Measurements from ENCODE around the gene FAR2. TPM values are rescaled to one million over a fixed set of nuclear protein-coding genes. Genes with fewer than 3 reads are reported as not detected.
"Not testable (repeated sequence)": the region's sequence is repeated elsewhere in the genome, so short reads cannot be mapped to it uniquely, and the experiment has no call there.

The FAR2 gene
- total RNA-seq, 1 donor from 2014 or later = 1.1 TPM

- DNase-seq (ENCODE audit: low spot score) (no peak), ATAC-seq (no peak)
These were observed 3.3 kb downstream of the FAR2 start for GRCh38 chr12:29152223-29152868.

- DNase-seq (ENCODE audit: low spot score) (no peak), ATAC-seq (no peak)
These were observed 4.0 kb downstream of the FAR2 start for GRCh38 chr12:29152981-29153630.

GRCh38 chr12:29155079-29155478 is 6.0 kb downstream of the FAR2 start:
- DNase-seq (ENCODE audit: low spot score) = no peak
- ATAC-seq = no peak

DNA sequence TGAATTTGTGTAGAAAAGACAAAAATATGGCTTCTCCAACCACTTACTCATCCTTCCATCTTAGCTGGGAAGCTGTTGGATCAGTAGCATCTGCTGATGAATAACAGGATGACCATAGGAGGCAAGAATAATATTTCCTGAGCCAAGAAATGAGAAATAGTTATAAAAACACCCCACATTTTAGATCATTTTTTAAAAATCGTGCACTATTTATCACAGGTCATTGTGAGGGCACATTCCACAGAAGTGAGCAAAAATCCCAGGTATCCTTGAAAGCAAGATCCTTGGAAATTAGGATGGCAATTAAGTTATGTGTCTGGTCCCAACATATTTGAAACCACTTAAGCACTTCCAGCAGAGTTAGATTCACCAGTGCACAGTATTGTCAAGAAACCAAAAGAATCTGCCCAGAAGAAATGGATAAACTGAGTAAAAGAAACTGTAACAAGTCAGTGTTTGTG is 8.4 kb downstream of the FAR2 start:
- DNase-seq (ENCODE audit: low spot score) (no peak), ATAC-seq (no peak)

GRCh38 chr12:29158115-29158763 is 9.2 kb downstream of the FAR2 start:
- DNase-seq (ENCODE audit: low spot score) (no peak), ATAC-seq (peak; percentile 18)

GRCh38 chr12:29159661-29160060 is 10.6 kb downstream of the FAR2 start:
- DNase-seq (ENCODE audit: low spot score) (no peak), ATAC-seq (no peak)

- no peak for DNase-seq (ENCODE audit: low spot score)
- no peak for ATAC-seq
These were observed 11.2 kb downstream of the FAR2 start for GRCh38 chr12:29160230-29160629.

- DNase-seq (ENCODE audit: low spot score) (no peak), ATAC-seq (no peak)
These were observed 14.1 kb downstream of the FAR2 start for GRCh38 chr12:29163146-29163545.

GRCh38 chr12:29164477-29165393 is 15.7 kb downstream of the FAR2 start:
- ATAC-seq = peak; percentile 49
- no peak for DNase-seq (ENCODE audit: low spot score)

GRCh38 chr12:29167445-29167844 is 18.4 kb downstream of the FAR2 start:
- ATAC-seq (no peak), DNase-seq (ENCODE audit: low spot score) (no peak)

DNA sequence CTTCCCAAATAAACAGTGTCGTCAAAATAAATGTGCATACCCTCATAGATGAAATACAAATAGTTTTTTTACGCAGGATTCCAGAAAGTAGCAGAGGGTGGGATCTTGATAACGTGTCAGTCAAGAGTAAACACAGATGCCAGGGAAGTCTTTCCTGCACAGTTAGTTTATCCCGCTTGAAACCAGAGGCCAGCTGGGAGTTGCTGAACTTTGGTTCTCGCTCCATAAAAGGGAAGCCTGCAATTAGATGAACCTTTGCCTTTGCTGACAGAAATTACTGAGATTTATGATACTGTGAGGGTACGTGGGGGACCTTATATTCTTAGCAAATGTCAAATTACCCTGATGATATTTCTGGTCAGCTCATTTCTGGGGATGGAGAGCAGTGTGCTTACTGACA is 18.9 kb downstream of the FAR2 start:
- DNase-seq (ENCODE audit: low spot score) = no peak

GRCh38 chr12:29169978-29170377 is 20.9 kb downstream of the FAR2 start:
- DNase-seq (ENCODE audit: low spot score); ATAC-seq: not testable (repeated sequence)

More for the DNA sequence above, 18.9 kb downstream of the FAR2 start:
- ATAC-seq = no peak

DNA sequence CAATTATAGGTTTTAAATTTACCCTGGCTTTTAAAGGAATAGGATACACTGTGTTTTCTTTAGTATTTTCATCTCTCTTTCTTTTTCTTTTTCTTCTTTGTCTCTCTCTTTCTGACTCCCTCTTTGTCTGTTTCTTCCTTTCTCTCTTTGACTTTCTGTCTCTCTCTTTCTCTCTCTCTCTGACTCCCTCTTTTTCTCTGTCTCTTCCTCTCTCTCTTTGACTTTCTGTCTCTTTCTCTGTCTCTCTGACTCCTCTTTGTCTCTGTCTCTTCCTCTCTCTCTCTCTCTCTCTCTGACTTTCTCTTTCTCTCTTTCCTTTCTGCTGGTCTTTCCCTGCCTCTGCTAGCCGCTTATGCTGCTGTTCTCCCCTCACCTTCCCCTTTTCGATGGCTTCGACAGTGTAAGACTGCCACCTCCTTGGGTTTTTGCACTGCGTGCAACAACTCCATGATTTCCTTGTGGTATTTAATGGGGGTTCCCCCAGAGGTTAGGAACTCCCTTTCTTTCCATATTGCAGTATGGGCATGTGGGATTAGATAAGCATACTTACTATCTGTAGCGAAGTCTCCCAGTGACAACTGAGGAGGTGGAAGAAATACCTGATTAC is 21.5 kb downstream of the FAR2 start:
- ATAC-seq; DNase-seq (ENCODE audit: low spot score): not testable (repeated sequence)

DNA sequence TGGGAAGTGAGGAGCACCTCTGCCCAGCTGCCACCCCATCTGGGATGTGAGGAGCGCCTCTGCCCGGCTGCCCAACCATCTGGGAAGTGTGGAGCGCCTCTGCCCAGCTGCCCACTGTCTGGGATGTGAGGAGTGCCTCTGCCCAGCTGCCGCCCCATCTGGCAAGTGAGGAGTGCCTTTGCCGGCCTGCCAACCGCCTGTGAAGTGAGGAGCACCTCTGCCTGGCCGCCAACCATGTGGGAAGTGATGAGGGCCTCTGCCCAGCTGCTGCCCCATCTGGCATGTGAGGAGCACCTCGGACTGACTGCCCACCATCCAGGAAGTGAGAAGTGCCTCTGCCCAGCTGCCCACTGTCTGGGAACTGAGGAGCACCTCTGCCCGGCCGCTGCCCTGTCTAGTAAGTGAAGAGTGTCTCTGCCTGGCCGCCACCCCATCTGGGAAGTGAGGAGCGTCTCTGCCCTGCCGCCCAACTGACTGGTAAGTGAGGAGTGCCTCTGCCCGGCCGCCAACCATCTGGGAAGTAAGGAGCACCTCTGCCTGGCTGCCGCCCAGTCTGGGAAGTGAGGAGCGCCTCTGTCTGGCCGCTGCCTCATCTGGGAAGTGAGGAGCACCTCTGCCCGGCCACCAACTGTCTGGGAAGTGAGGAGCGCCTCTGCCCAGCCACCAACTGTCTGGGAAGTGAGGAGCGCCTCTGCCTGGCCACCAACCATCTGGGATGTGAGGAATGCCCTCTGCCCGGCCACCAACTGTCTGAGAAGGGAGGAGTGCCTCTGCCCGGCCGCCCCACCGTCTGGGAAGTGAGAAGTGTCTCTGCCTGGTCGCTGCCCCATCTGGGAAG is 22.6 kb downstream of the FAR2 start:
- ATAC-seq (no peak), DNase-seq (ENCODE audit: low spot score) (no peak)

DNA sequence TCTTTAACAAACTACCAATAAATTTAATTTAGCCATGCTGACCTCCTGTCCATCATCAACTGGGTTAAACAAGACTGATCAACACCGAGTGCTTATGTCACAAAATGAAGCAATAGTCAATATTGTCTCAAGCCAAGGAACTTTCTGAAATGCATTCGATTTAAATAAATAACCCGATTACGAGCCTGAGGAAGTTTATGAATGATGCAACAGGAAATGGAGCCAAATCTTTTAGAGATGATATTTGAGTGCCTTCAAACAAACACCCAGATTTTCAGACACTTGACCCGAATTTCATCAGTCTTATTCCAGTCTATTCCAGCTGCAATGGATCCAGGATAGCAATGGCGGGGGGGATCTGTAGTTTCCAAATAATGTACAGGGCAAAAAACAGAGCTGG is 27.9 kb downstream of the FAR2 start:
- ATAC-seq (no peak), DNase-seq (ENCODE audit: low spot score) (no peak)

- DNase-seq (ENCODE audit: low spot score) = not testable (repeated sequence)
These were observed 33.2 kb downstream of the FAR2 start for GRCh38 chr12:29182247-29182646.

DNA sequence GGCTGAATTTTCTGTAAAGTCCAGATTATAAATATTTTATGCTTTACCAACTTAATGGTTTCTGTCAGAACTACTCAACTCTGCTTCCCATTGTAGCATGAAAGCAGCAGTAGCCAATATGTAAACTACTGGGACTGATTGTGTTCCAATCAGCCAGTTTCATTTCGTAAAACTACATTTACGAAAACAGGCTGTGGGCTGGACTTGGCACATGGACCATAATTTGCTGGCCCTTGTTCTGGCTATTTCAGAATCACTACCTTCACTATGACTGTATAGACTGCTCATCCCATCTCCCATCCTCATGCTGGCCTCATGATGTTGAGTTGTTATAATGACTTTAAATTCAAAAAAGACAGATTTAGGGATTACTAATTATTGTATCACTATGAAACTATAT is 38.7 kb downstream of the FAR2 start:
- peak; percentile 60 for ATAC-seq
- no peak for DNase-seq (ENCODE audit: low spot score)

More at GRCh38 chr12:29182247-29182646, 33.2 kb downstream of the FAR2 start:
- not testable (repeated sequence) for ATAC-seq

DNA sequence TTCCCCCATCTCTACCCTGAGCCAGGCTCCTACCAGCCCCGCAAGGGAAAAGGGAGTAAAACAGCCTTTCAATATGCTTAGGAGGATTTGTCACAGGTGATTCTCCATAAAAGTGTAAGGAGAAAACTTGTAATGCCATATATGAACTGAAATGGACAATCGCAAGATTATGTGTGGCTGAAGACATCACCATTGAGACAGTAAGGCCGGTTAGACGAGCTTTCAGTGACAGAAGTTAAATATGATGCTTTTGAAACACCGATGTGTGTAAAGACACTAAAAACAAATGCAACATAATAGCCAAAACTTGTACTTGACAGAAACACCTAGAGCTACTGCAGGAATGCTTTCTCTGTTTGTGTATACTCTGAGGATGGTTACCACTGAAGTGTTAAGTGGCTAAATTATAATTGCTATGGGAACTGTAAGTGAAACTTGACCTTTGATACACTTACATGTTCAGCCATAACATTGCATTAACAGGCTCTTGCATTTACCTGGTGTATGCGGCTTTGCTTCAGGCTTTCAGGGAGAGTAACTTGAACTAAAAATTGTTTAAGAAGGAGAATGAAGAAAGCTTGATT is 42.3 kb downstream of the FAR2 start:
- DNase-seq (ENCODE audit: low spot score) (no peak), ATAC-seq (no peak)

DNA sequence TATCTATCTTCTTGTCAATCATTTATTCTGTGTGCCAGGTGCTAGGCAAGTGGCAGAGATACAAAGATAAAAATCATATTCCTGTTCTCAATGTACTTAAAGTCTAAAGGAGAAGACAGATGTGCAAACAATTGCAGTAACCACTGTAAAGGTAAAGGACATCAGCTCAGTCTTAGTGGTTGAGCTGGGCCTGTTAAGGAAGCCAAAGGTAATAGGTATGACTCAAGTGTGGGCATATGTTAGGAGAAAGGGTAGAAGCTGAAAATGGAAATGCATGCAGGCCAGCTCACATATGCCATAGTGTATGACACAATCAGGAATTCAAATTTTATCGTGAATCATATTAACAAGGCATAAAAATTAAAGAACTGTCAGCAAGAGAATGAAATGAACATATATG is 49.8 kb downstream of the FAR2 start:
- ATAC-seq = no peak
- DNase-seq (ENCODE audit: low spot score) = no peak

Data from left lobe of liver (tissue), 2 donors.